Hair follicular keratinocyte (primary cell): ENCODE results near the gene FAM13C. TPM values are rescaled to one million over a fixed set of nuclear protein-coding genes. Genes with fewer than 3 reads are reported as not detected.

ENCODE experiments used
- total RNA-seq: library from RNA; depleted of rRNA; stranded (reverse); fragments of >200 nt; gene quantifications from 2 replicates; pipeline ENCODE4 v1.2.3, GENCODE V29; 2015

The FAM13C gene
- 0.08 TPM in 1 of 2 replicates, not detected in the other for total RNA-seq

DNA sequence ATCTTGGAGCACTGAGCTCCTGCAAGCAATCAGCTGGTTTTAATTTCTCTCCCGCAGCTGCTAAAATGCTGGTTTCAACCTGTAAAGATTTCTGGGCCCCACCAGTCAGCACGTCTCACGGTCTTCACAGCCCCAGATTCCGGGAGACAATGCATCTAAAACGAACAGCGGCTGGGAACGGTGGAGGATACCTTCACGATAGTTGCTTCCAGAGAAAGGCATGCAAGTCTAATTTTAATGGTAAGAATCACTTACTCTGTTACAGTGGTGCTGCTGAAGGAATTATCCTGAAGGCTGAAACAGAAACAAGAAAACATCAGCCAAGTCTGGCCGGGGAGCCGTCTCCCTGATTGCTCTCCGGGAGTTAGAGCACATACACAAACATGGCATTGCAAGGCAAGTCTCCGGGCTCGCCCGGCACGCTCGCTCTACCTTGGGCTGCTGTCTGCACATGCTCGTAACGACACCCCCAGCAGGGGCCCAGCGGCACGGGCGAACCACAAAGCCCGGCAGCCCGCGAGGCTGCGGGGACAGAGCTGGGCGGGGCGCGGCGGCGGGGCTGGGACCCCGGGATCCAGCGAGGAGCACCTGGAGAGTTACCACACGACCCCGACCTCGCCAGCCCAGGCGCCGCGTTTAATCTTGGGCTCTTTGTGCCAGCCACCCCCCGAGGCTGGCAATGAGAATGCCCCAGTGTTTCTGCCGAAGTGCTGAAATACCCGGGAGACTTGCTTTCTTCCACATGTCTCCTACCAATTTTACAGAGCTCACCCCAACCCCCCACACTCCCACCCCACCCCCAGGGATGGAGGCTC lies at the start of gene FAM13C:
Gene FAM13C (minus strand): TSS at position 406 of the 815 bp plus-strand sequence. CDS start 89 bp downstream, at position 317.

Other genes starting within 250 kb of the FAM13C start
- not detected in 2 replicates for gene PHYHIPL, start 185.9 kb downstream of the FAM13C start, total RNA-seq